Stomach (tissue), 9 donors: ENCODE data around the gene MAPT. TPM values are rescaled to one million over a fixed set of nuclear protein-coding genes. Genes with fewer than 3 reads are reported as not detected.

Experiments used
- DNase-seq, 2 donors: peaks; one replicate each; pipeline versions ENCODE4 v3.0.0 to v3.0.0-alpha.2; 2013 to 2019
- H3K27ac ChIP-seq, 5 donors: fragments of 200-600 bp in 4 of 5; sonication (generic) in 4 of 5; one replicate each; pipeline ENCODE4 v1.5.1; 2013 to 2019; ENCODE audit warnings: mild to moderate bottlenecking in 1 of 5, moderate library complexity in 1 of 5
- H3K27me3 ChIP-seq, 3 donors: fragments of 200-600 bp; sonication (generic); one replicate each; pipeline ENCODE4 v1.5.1; 2017 to 2019; ENCODE audit warnings: mixed run types in 1 of 3
- H3K36me3 ChIP-seq, 4 donors: fragments of 200-600 bp; sonication (generic); 1 replicate in 3 of 4; 2 replicates in 1 of 4; pipeline ENCODE4 v1.5.1; 2016 to 2019
- H3K4me1 ChIP-seq, 4 donors: fragments of 200-600 bp; sonication (generic); one replicate each; pipeline ENCODE4 v1.5.1; 2016 to 2019
- H3K4me3 ChIP-seq, 4 donors: fragments of 200-600 bp; sonication (generic) in 3 of 4; one replicate each; pipeline ENCODE4 v1.5.1; 2016 to 2019; ENCODE audit warnings: mild to moderate bottlenecking in 1 of 4
- H3K9me3 ChIP-seq, 4 donors: fragments of 200-600 bp; sonication (generic); one replicate each; pipeline ENCODE4 v1.5.1; 2016 to 2019
- CTCF ChIP-seq, 7 experiments: fragments of 450-650 bp in 4 of 7; fragments of 200-600 bp in 3 of 7; sonication (generic) in 3 of 7; IDR thresholded peaks; one replicate each; pipeline ENCODE4 v1.5.1; 2016 to 2019; ENCODE audit warnings: antibody characterized with exemption in 7 of 7, control low read depth in 2 of 7, mild to moderate bottlenecking in 1 of 7
- EP300 ChIP-seq: sonication (generic); formaldehyde crosslinking; IDR thresholded peaks from one replicate; pipeline ENCODE4 v1.6.1; 2017; ENCODE audit warnings: antibody characterized with exemption
- POLR2A ChIP-seq, 4 donors: fragments of 450-650 bp; IDR thresholded peaks; one replicate each; pipeline ENCODE4 v1.6.1; 2016; ENCODE audit warnings: antibody characterized with exemption in 4 of 4, control low read depth in 2 of 4, mild to moderate bottlenecking in 1 of 4, moderate library complexity in 1 of 4
- POLR2AphosphoS5 ChIP-seq, 3 donors: sonication (generic); formaldehyde crosslinking; IDR thresholded peaks; one replicate each; pipeline ENCODE4 v1.6.1; 2016; ENCODE audit warnings: antibody characterized with exemption in 3 of 3
- WGBS, 5 donors: extraction: QIAGEN DNeasy Blood & Tissue Kit in 3 of 5; methylation state at CpG; one replicate each; pipeline versions ENCODE4 v1.1.5 to v1.1.7; 2013 to 2018; 5-methylcytosine and 5-hydroxymethylcytosine counted together
- intact Hi-C: fragments of 100-400 bp; cut with DNase I; formaldehyde crosslinking; loops from one replicate; pipeline ENCODE4 v1.15.1; 2023; ENCODE audit warnings: low total_unique reads
- polyA plus RNA-seq, 3 donors: library from polyadenylated mRNA; stranded (reverse); fragments of 200-250 nt; gene quantifications; one replicate each; pipeline ENCODE4 v1.2.3, GENCODE V29; 2013
- total RNA-seq, 5 donors: library from RNA; depleted of rRNA; stranded (reverse); fragments of >200 nt; gene quantifications; one replicate each; pipeline versions ENCODE4 v1.1.0 to v1.2.3, GENCODE V29; 2014 to 2016
- donor health status: healthy with polysubstance abuse.
- donor health status: Bipolar disorder and iron deficiency.
- donor health status: healthy.

The MAPT gene
- total and polyA plus RNA-seq, 8 donors: 0.44 to 4.1 (median 1.7) TPM; not detected in 1

GRCh38 chr17:46027048-46027975 lies 133.0 kb downstream of the MAPT start:
- Histone ChIP-seq H3K4me1 (peaks cover 0 to 18% (median 6%) of the 10 kb centered on the region in 4 donors), H3K27ac (peak overlapping the region in 4 of 5 donors; percentile 15 to 42 (median 23))
- 74 to 80% (median 77%) methylated on average over 12 of the region's 12 CpGs for WGBS, 5 donors

GRCh38 chr17:46027976-46028325 lies 133.6 kb downstream of the MAPT start:
- 76 to 86% (median 86%) methylated on average over 4 of the region's 4 CpGs for WGBS, 5 donors

More at GRCh38 chr17:46027048-46027975, 133.0 kb downstream of the MAPT start:
- DNase-seq: no peak
- peaks cover 22 to 99% (median 77%) of the 10 kb centered on the region in 4 donors for H3K36me3 ChIP-seq
- no peaks in the 10 kb centered on the region for H3K27me3 ChIP-seq
- no peak for TF ChIP-seq EP300
- no peak for TF ChIP-seq POLR2AphosphoS5 (IDR thresholded peaks at IDR 0.05)
- TF ChIP-seq CTCF (IDR thresholded peaks at IDR 0.05): no peak
- TF ChIP-seq POLR2A (IDR thresholded peaks at IDR 0.05): no peak
- no peaks in the 10 kb centered on the region for H3K9me3 ChIP-seq
- intact Hi-C loops: no loop called here
- H3K4me3 ChIP-seq: no peak overlapping the region

GRCh38 chr17:46028374-46028773 lies 134.0 kb downstream of the MAPT start:
- Histone ChIP-seq H3K4me3 (no peak overlapping the region), H3K9me3 (no peaks in the 10 kb centered on the region), H3K27ac (peak overlapping the region in 1 of 5 donors; percentile 1), H3K27me3 (no peaks in the 10 kb centered on the region), H3K36me3 (peaks cover 33 to 99% (median 83%) of the 10 kb centered on the region in 4 donors), H3K4me1 (peaks cover 0 to 18% (median 6%) of the 10 kb centered on the region in 4 donors)
- no peak for TF ChIP-seq EP300
- no peak for TF ChIP-seq CTCF (IDR thresholded peaks at IDR 0.05)
- no peak for TF ChIP-seq POLR2AphosphoS5 (IDR thresholded peaks at IDR 0.05)
- no peak for TF ChIP-seq POLR2A (IDR thresholded peaks at IDR 0.05)
- intact Hi-C loops: no loop called here
- WGBS, 5 donors: 77 to 87% (median 86%) methylated on average over 3 of the region's 3 CpGs
- DNase-seq: no peak

More at GRCh38 chr17:46027976-46028325, 133.6 kb downstream of the MAPT start:
- peaks cover 29 to 99% (median 80%) of the 10 kb centered on the region in 4 donors for H3K36me3 ChIP-seq
- no peaks in the 10 kb centered on the region for H3K9me3 ChIP-seq
- DNase-seq: no peak
- TF ChIP-seq POLR2AphosphoS5 (IDR thresholded peaks at IDR 0.05) (no peak), EP300 (no peak), CTCF (IDR thresholded peaks at IDR 0.05) (no peak), POLR2A (IDR thresholded peaks at IDR 0.05) (no peak)
- peaks cover 0 to 18% (median 6%) of the 10 kb centered on the region in 4 donors for H3K4me1 ChIP-seq
- intact Hi-C loops: no loop called here
- no peak overlapping the region for H3K4me3 ChIP-seq
- no peaks in the 10 kb centered on the region for H3K27me3 ChIP-seq
- peak overlapping the region in 2 of 5 donors; percentile 1 to 25 for H3K27ac ChIP-seq

GRCh38 chr17:46028981-46029565 lies 134.7 kb downstream of the MAPT start:
- peaks cover 0 to 18% (median 6%) of the 10 kb centered on the region in 4 donors for H3K4me1 ChIP-seq
- 75 to 84% (median 78%) methylated on average over 4 of the region's 4 CpGs for WGBS, 5 donors
- intact Hi-C loops: no loop called here

More at GRCh38 chr17:46028981-46029565, 134.7 kb downstream of the MAPT start:
- H3K27ac ChIP-seq: no peak overlapping the region
- H3K27me3 ChIP-seq: no peaks in the 10 kb centered on the region
- H3K36me3 ChIP-seq: peaks cover 40 to 99% (median 86%) of the 10 kb centered on the region in 4 donors
- TF ChIP-seq CTCF (IDR thresholded peaks at IDR 0.05) (no peak), EP300 (no peak), POLR2A (IDR thresholded peaks at IDR 0.05) (no peak), POLR2AphosphoS5 (IDR thresholded peaks at IDR 0.05) (no peak)
- DNase-seq: no peak
- H3K9me3 ChIP-seq: no peaks in the 10 kb centered on the region
- no peak overlapping the region for H3K4me3 ChIP-seq
